ENCODE measurements around the gene SLC34A1.
"Not testable (repeated sequence)": the region's sequence is repeated elsewhere in the genome, so short reads cannot be mapped to it uniquely, and the experiment has no call there.

The SLC34A1 gene

DNA sequence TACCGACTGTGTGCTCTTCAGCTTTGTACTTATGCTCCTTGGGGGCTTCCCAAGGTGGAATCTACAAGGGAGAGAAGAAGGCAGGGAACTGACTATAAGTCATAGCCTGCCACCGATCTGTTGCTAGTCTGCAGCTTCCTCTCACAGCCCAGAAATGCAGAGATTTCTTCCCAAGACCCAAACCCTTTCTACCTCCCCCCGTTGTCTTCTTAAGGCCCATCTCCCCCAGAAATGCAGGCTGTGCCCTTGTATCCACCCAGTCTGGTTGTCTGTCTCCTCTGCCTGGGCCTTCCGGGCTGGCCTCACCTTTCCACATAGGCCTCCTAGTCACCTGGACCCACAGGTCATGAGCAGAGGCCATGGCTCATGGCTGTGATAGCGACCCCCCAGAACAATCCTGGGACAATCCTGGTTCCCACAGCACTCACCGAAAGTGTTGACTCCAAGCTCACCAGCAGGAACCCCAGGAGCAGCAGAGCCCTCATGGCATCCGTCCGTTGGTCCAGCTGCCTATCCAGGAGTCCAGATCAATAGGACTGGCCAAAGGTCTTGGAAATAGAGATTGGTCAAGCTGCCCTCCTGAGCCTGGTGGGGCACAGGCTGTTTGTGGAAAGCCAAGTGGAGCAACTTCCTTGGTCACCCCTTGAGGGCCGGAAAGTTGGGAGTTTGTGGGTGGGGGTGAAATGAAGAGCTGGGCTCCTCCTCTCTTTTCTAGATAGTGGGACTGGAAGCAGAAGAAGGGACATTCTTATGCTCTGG, 25.0 kb downstream of the SLC34A1 start, which contains the start of gene F12:
Gene F12 (minus strand): TSS at position 522 of the 759 bp plus-strand sequence. CDS start 37 bp downstream, at position 485.
- Histone ChIP-seq H3K4me3 (no peak within 1 kb of the TSS), H3K9me3 (ENCODE audit: low read depth, low read length) (no peaks in the 10 kb centered on the region), H3K27ac (no peak within 1 kb of the TSS), H3K9ac (ENCODE audit: insufficient read length) (no peak within 1 kb of the TSS), H3K36me3 (ENCODE audit: insufficient read depth, low read length) (no peaks in the 10 kb centered on the region)
- DNase-seq (ENCODE audit: low read depth, low spot score), result no peak
- TF ChIP-seq POLR2AphosphoS5 (IDR thresholded peaks at IDR 0.05; ENCODE audit: borderline replicate concordance, low read depth, low read length), result no peak
- TF ChIP-seq EZH2 (IDR thresholded peaks at IDR 0.05), result no peak
- no peak for TF ChIP-seq FOXP2 (optimal IDR thresholded peaks at IDR 0.05; ENCODE audit: control extremely low read depth, extremely low read length, insufficient read depth)

DNA sequence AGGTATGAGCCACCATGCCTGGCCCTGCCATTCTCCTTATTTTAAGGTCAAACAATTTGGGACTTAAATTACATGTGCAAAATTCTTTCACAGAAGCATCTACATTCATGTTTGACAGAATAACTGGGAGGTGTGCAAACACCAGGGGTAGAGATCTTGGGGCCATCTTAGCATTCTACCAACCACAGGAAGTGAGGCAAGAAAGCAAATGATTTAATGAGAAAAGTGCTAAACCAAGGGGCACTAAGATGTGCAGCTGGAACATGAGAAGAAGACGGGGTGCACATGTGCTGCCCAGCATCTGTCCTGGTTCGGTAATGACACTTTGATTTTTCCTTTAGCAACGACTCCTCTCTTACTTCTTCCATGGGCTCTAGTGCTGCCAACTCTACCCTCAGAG, 26.3 kb downstream of the SLC34A1 start:
- no peaks in the 10 kb centered on the region for H3K36me3 ChIP-seq (ENCODE audit: insufficient read depth, low read length)
- TF ChIP-seq FOXP2 (optimal IDR thresholded peaks at IDR 0.05; ENCODE audit: control extremely low read depth, extremely low read length, insufficient read depth), result no peak
- TF ChIP-seq POLR2AphosphoS5 (IDR thresholded peaks at IDR 0.05; ENCODE audit: borderline replicate concordance, low read depth, low read length), result no peak
- TF ChIP-seq EZH2 (IDR thresholded peaks at IDR 0.05), result no peak
- no peak overlapping the region for H3K27ac ChIP-seq
- no peak overlapping the region for H3K9ac ChIP-seq (ENCODE audit: insufficient read length)
- DNase-seq (ENCODE audit: low read depth, low spot score), result no peak
- no peak overlapping the region for H3K4me3 ChIP-seq
- H3K9me3 ChIP-seq (ENCODE audit: low read depth, low read length), result no peaks in the 10 kb centered on the region

DNA sequence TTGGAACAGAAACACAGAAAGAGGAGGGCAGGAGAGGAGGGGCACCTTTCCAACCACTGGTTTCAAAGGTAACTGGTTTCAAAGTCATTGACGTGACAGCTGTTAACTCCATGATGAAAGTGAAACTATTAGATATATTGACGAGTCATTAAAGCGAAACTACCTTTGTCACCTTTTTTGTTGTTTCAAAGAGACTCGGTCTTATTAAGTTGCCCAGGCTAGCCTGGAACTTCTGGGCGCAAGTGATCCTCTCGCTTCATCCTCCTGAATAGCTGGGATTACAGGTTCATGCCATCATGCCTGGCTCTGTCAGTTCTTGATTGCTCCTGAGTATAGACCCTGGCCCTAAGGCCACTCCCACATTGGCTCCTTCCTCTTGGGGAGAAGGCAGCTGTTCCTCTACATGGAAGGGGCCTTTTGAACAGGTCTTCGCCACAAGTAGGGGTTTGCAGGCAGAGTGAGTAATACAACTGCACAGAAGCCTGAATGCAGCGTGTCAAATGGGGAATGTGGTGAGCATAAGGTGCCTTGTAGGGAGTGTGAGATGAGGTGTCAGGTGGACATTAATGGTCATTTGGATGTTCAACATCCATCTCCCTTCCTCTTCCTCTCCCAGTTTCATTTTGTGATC, 28.5 kb downstream of the SLC34A1 start:
- Histone ChIP-seq H3K9ac (ENCODE audit: insufficient read length) (no peak overlapping the region), H3K9me3 (ENCODE audit: low read depth, low read length) (no peaks in the 10 kb centered on the region), H3K27ac (no peak overlapping the region), H3K36me3 (ENCODE audit: insufficient read depth, low read length) (no peaks in the 10 kb centered on the region), H3K4me3 (no peak overlapping the region)
- DNase-seq (ENCODE audit: low read depth, low spot score), result no peak
- TF ChIP-seq FOXP2 (optimal IDR thresholded peaks at IDR 0.05; ENCODE audit: control extremely low read depth, extremely low read length, insufficient read depth) (no peak), EZH2 (IDR thresholded peaks at IDR 0.05) (no peak), POLR2AphosphoS5 (IDR thresholded peaks at IDR 0.05; ENCODE audit: borderline replicate concordance, low read depth, low read length) (no peak)

DNA sequence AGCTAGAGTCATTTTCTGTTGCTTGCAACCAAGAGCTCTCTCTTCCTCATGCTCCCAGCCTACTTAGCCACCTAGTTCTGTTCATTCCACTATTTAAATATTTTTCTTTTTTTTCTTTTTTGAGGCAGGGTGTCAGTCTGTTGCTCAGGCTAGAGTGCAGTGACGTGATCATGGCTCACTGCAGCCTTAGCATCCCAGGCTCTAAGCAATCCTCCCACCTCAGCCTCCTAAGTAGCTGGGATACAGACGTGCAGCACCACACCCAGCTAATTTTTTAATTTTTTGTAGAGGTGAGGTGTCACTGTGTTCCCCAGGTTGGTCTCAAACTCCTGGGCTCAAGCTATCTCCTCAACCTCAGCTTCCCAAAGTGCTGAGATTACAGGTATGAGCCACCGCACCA, 30.2 kb downstream of the SLC34A1 start:
- TF ChIP-seq EZH2 (IDR thresholded peaks at IDR 0.05) (no peak), FOXP2 (optimal IDR thresholded peaks at IDR 0.05; ENCODE audit: control extremely low read depth, extremely low read length, insufficient read depth) (no peak)
- H3K9ac ChIP-seq (ENCODE audit: insufficient read length), result no peak overlapping the region
- DNase-seq (ENCODE audit: low read depth, low spot score), result no peak
- H3K27ac ChIP-seq, result no peak overlapping the region
- no peaks in the 10 kb centered on the region for H3K36me3 ChIP-seq (ENCODE audit: insufficient read depth, low read length)
- no peaks in the 10 kb centered on the region for H3K9me3 ChIP-seq (ENCODE audit: low read depth, low read length)
- H3K4me3 ChIP-seq, result no peak overlapping the region

DNA sequence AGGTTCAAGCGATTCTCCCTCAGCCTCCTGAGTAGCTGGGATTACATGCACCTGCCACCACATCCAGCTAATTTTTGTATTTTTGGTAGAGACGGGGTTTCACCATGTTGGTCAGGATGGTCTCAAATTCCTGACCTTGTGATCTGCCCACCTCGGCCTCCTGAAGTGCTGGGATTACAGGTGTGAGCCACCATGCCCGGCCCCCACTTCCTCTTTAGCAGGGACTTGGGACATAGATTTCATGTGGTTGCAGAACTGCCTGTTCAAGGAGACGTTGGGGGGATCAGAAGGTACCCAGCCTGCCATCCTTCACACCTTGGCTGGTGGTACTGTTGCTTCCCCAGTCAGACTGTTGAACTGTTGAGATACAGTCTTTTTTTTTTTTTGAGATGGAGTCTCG, 32.8 kb downstream of the SLC34A1 start:
- not testable (repeated sequence) for H3K9ac ChIP-seq (ENCODE audit: insufficient read length); DNase-seq (ENCODE audit: low read depth, low spot score); H3K4me3 ChIP-seq; H3K36me3 ChIP-seq (ENCODE audit: insufficient read depth, low read length); H3K27ac ChIP-seq; H3K9me3 ChIP-seq (ENCODE audit: low read depth, low read length)

DNA sequence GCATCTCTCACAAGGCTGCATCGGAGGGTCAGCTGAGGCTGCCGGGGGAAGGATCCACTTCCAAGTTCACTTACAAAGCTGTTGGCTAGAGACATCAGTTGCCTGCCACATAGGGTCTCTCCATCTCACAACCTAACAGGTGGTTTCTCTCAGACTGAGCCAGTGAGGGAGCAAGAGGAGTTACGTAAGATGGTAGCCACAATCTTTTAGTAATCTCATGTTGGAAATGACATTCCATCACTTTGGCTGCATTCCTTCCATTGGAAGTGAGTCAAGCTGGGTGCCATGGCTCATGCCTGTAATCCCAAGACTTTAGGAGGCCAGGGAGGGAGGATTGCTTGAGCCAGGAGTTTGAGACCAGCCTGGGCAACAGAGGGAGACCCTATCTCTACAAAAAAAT, 34.8 kb downstream of the SLC34A1 start:
- no peak overlapping the region for H3K9ac ChIP-seq (ENCODE audit: insufficient read length)
- DNase-seq (ENCODE audit: low read depth, low spot score), result no peak
- H3K27ac ChIP-seq, result no peak overlapping the region
- H3K36me3 ChIP-seq (ENCODE audit: insufficient read depth, low read length), result no peaks in the 10 kb centered on the region
- H3K9me3 ChIP-seq (ENCODE audit: low read depth, low read length), result no peaks in the 10 kb centered on the region
- TF ChIP-seq POLR2AphosphoS5 (IDR thresholded peaks at IDR 0.05; ENCODE audit: borderline replicate concordance, low read depth, low read length) (no peak), FOXP2 (optimal IDR thresholded peaks at IDR 0.05; ENCODE audit: control extremely low read depth, extremely low read length, insufficient read depth) (no peak), EZH2 (IDR thresholded peaks at IDR 0.05) (no peak)
- H3K4me3 ChIP-seq, result no peak overlapping the region

DNA sequence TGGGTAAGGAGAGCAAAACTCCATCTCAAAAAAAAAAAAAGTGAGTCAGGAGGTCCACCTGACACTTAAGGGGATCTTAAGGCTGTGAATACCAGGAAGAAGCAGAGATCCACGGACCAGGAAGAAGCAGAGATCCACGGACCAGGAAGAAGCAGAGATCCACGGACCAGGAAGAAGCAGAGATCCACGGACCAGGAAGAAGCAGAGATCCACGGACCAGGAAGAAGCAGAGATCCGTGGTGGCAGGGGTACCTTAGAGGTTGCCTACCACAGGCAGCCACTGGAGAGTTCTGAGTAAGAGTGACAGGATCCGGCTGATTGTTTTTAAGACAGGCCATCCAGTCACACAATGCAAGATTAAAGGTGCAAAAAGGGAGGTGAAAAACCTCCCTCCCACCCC, 36.2 kb downstream of the SLC34A1 start:
- DNase-seq (ENCODE audit: low read depth, low spot score); H3K36me3 ChIP-seq (ENCODE audit: insufficient read depth, low read length); H3K9me3 ChIP-seq (ENCODE audit: low read depth, low read length); H3K4me3 ChIP-seq; H3K27ac ChIP-seq; H3K9ac ChIP-seq (ENCODE audit: insufficient read length): not testable (repeated sequence)

DNA sequence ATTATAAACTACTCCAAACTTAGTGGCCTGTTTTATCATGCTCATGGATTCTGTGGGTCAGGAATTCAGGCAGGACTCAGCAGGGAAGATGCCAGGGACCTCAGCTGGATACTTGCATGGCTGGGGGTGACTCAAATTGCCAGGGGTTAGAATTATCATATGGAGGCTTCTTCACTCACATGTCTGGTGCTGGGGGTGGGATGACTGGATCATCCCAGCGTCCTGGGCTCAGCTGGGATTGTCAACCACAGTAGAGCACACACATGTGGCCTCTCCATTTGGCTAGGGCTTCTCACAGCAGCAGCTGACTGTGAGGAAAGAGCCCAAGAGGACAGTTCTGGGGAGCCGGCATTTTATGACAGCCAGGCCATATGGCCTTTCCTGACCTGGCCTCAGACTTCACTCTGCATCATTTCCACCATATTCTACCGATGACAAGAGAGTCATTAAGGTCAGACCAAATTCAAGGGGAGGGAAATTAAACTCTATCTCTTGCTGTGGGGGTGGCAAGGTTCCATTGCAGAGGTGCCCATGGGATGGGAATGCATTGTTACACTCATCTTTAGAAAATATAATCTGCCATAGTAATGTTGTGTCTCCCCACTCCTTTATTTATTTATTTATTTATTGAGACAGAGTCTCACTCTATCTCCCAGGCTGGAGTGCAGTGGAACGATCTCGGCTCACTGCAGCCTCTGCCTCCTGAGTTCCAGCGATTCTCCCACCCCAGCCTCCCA, 37.0 kb downstream of the SLC34A1 start:
- Histone ChIP-seq H3K9me3 (ENCODE audit: low read depth, low read length) (no peaks in the 10 kb centered on the region), H3K36me3 (ENCODE audit: insufficient read depth, low read length) (no peaks in the 10 kb centered on the region), H3K4me3 (no peak overlapping the region), H3K27ac (no peak overlapping the region), H3K9ac (ENCODE audit: insufficient read length) (no peak overlapping the region)
- TF ChIP-seq POLR2AphosphoS5 (IDR thresholded peaks at IDR 0.05; ENCODE audit: borderline replicate concordance, low read depth, low read length) (no peak), FOXP2 (optimal IDR thresholded peaks at IDR 0.05; ENCODE audit: control extremely low read depth, extremely low read length, insufficient read depth) (no peak), EZH2 (IDR thresholded peaks at IDR 0.05) (no peak)
- no peak for DNase-seq (ENCODE audit: low read depth, low spot score)
